ENCODE measurements around the gene OSM.
A peak's percentile ranks its signal among the peaks of the same experiment; 100 is the strongest.

The OSM gene

GRCh38 chr22:30265823-30266444, 717 bp downstream of the OSM start:
- no peak overlapping the region for H3K27ac ChIP-seq
- TF ChIP-seq, protein P1, sequence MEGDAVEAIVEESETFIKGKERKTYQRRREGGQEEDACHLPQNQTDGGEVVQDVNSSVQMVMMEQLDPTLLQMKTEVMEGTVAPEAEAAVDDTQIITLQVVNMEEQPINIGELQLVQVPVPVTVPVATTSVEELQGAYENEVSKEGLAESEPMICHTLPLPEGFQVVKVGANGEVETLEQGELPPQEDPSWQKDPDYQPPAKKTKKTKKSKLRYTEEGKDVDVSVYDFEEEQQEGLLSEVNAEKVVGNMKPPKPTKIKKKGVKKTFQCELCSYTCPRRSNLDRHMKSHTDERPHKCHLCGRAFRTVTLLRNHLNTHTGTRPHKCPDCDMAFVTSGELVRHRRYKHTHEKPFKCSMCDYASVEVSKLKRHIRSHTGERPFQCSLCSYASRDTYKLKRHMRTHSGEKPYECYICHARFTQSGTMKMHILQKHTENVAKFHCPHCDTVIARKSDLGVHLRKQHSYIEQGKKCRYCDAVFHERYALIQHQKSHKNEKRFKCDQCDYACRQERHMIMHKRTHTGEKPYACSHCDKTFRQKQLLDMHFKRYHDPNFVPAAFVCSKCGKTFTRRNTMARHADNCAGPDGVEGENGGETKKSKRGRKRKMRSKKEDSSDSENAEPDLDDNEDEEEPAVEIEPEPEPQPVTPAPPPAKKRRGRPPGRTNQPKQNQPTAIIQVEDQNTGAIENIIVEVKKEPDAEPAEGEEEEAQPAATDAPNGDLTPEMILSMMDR (conservative IDR thresholded peaks at IDR 0.05): no peak

DNA sequence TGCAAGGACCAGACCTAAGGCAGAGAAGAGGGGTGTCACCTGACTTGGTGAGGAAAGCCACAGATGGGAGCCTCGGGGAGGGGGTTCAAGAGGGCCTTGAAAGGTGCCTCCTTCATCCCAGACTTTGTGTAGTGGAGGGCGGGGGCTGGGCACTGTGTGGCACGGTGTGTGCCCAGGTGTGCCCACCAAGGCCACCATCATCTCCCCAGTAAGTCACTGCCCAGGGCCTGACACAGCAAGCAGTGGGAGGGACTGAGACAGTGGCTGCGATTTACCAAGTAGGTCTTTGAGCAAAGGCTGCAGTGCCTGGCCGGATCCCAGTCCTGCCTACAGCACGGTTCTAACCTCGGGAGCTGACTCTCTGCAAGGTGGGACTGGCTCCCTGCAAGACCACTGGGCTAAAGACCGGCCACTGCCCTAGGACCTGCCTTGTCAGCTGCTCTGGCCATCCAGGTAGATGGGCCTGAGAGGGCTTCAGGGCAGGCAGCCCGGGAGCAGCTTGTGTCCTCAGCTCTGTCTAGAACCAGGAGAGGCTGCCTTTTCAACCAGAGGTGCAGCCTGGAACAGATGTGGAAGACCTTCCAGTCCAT, 1.4 kb downstream of the OSM start:
- H3K27ac ChIP-seq: no peak overlapping the region
- TF ChIP-seq, protein P1 (conservative IDR thresholded peaks at IDR 0.05): no peak

- TF ChIP-seq, protein P1 (conservative IDR thresholded peaks at IDR 0.05): no peak
- H3K27ac ChIP-seq: no peak overlapping the region; the same call in 1 of the 2 replicates
These were observed 2.8 kb downstream of the OSM start for GRCh38 chr22:30263883-30264282.

DNA sequence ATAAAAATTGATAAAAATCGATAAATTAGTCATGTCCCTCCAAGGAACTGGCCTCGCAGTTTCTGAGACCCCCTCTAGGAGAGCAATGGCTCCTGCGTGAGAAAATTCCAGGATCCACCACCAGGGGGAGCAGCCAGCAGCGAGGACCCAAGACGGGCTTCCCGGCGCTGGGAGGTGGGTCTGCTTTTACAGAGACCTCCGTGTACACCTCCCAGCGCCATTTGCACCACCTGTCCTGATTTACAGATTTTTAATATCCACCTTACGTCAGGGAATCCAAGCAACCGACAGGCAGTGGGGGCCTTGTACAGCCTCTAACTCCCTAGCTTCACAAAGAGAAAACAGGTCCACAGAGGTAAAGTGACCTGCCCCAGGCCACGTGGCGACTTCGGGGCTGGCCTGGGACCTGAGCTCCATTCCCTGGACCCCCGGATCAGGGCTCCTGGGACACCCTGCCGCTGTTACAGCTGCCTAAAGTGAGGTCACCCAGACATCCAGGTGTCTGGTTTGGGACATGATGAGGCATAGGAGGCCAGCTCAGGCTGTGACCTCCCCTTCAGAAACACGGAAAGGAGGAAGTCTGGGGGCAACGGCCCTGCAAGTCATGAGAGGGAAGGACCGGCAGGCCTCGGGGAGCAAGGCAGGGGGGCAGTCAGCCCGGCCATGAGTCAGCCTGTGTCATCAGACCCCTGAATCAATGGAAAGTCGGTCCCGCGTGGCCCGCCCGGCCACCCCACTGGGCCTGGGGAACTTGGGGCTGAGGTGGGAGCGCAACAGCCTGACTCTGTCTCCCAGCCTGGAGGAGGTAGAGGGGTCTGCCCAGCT, 3.5 kb downstream of the OSM start:
- TF ChIP-seq, protein P1 (conservative IDR thresholded peaks at IDR 0.05): peak; percentile 98
- H3K27ac ChIP-seq: no peak overlapping the region; the same call in 1 of the 2 replicates

DNA sequence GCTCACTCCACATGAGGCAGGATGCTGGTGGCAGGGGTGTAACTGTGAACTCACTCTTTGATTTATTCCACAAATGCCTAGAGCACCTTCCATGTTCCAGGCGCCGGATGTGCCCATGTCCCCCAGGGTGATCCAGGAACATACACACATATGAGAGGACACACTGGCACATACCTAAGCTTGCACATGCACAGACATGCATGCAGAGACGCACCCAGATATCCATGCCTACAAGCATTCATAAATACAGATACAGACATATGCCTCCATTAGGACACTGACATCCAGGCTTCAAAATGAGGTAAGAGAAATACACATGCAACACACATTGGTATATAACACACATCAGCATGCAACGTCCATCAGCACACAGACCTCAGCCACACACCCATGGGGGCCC, 4.5 kb downstream of the OSM start:
- no peak overlapping the region for H3K27ac ChIP-seq
- TF ChIP-seq, protein P1 (conservative IDR thresholded peaks at IDR 0.05): no peak

GRCh38 chr22:30261134-30261533, 5.5 kb downstream of the OSM start:
- TF ChIP-seq, protein P1 (conservative IDR thresholded peaks at IDR 0.05): no peak
- H3K27ac ChIP-seq: no peak overlapping the region

DNA sequence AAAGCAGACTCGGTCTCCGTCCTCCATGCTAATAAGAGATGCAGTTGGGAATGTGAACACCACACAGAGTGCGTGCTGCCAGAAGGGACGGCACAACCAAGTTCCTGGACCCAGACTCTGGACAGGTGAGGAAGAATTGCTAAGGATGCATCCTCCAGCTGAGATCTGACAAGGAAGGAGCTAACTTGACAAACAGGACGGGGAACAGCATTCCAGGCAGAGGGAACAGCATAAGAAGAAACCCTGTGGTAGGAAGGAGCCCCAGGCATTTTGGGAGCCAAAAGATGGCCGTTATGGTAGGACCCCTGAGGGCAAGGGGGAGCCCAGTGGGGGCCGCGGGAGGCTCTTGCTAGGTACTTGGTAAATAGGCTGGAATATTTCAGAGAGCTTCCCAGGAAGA, 6.0 kb downstream of the OSM start:
- no peak overlapping the region for H3K27ac ChIP-seq
- TF ChIP-seq, protein P1 (conservative IDR thresholded peaks at IDR 0.05): no peak

Data from VCaP (cell line).